Measurements from ENCODE around the gene KDM4C. TPM values are rescaled to one million over a fixed set of nuclear protein-coding genes. Genes with fewer than 3 reads are reported as not detected.
A peak's percentile ranks its signal among the peaks of the same experiment; 100 is the strongest.

The KDM4C gene
- total and polyA plus RNA-seq, 2 of the 13 experiments (the other 11 are each of a cell fraction or from before 2014, with no cell fraction given) = 19.4 to 23.6 TPM

DNA sequence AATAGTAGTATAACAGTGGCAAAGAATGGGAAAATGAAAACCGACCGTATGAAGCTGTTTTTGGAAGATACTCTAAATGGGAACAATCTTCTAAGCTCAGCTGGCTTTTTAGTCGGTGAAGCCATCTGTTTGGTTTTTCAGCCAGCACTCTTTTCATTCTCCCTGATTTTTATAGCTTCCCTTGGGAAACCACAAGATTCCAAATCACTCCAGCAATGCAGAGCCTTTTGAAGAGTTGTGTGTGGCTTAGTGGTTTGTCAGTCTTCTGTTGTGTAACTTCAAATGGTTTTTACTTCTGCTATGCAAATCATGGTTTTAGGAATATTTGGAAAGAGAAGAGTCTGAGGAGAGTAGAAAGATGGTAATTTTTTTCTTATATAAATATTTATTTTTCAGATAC is 180.7 kb downstream of the KDM4C start:
- BruUV-seq (replicated peaks) = no TSS peak
- H3K9me3 ChIP-seq (ENCODE audit: low read length) = no peaks in the 10 kb centered on the region
- WGBS (ENCODE audit: low lambda C conversion rate) = 81% methylated on average over 3 of the region's 3 CpGs
- no peak overlapping the region for H3K9ac ChIP-seq (ENCODE audit: insufficient read depth, low read depth, low read length)
- CTCF ChIA-PET (ENCODE audit: low intra/inter-chr PET ratio, low total read pairs) = no interaction called here
- H3K36me3 ChIP-seq (replicated peaks in 1 of 2; ENCODE audit: control insufficient read depth in 1 of 2, insufficient read depth in 2 of 2, low read length in 2 of 2) = 0 out of 5 replicates have a peak, but pooled peaks cover 0 to 3% of the 10 kb centered on the region in 2 experiments
- POLR2A ChIA-PET = no interaction called here
- no peak overlapping the region for H3K4me2 ChIP-seq (ENCODE audit: low read depth, low read length)
- FAIRE-seq (no peak), DNase-seq (ENCODE audit: low spot score) (peak; percentile 36), ATAC-seq (no peak)
- in situ Hi-C loops (cut with HindIII; ENCODE audit: extremely low pct_ligation_motif_present, low pct_unique_long_range_greater_than_20kb) = no loop called here
- H3K4me3 ChIP-seq (replicated peaks in 1 of 3; ENCODE audit: insufficient read depth in 1 of 3, low read depth in 2 of 3, low read length in 3 of 3) = no peak overlapping the region
- H2AFZ ChIP-seq (ENCODE audit: low read length) = no peak overlapping the region
- H4K20me1 ChIP-seq (ENCODE audit: insufficient read depth, low read length) = no peaks in the 10 kb centered on the region
- intact Hi-C loops (cut with micrococcal nuclease; ENCODE audit: unreplicated experiment) = no loop called here
- H3K27ac ChIP-seq (ENCODE audit: extremely low read length, insufficient read depth, low read length) = no peak overlapping the region
- peaks cover 1% of the 10 kb centered on the region for H3K79me2 ChIP-seq (ENCODE audit: insufficient read depth, low read length)
- TF ChIP-seq NFE2 (CRISPR knock-in tag; IDR thresholded peaks at IDR 0.05) (no peak), ZFP37 (CRISPR knock-in tag; IDR thresholded peaks at IDR 0.05; ENCODE audit: borderline replicate concordance) (no peak), HMGXB4 (CRISPR knock-in tag; IDR thresholded peaks at IDR 0.05; ENCODE audit: borderline replicate concordance in 1 of 2, low read depth in 1 of 2) (no peak), PCBP2 (optimal IDR thresholded peaks at IDR 0.05; ENCODE audit: low read depth, low read length, poor library complexity, severe bottlenecking) (no peak), CC2D1A (CRISPR knock-in tag; IDR thresholded peaks at IDR 0.05) (no peak)
- TF ChIP-seq, protein P1, sequence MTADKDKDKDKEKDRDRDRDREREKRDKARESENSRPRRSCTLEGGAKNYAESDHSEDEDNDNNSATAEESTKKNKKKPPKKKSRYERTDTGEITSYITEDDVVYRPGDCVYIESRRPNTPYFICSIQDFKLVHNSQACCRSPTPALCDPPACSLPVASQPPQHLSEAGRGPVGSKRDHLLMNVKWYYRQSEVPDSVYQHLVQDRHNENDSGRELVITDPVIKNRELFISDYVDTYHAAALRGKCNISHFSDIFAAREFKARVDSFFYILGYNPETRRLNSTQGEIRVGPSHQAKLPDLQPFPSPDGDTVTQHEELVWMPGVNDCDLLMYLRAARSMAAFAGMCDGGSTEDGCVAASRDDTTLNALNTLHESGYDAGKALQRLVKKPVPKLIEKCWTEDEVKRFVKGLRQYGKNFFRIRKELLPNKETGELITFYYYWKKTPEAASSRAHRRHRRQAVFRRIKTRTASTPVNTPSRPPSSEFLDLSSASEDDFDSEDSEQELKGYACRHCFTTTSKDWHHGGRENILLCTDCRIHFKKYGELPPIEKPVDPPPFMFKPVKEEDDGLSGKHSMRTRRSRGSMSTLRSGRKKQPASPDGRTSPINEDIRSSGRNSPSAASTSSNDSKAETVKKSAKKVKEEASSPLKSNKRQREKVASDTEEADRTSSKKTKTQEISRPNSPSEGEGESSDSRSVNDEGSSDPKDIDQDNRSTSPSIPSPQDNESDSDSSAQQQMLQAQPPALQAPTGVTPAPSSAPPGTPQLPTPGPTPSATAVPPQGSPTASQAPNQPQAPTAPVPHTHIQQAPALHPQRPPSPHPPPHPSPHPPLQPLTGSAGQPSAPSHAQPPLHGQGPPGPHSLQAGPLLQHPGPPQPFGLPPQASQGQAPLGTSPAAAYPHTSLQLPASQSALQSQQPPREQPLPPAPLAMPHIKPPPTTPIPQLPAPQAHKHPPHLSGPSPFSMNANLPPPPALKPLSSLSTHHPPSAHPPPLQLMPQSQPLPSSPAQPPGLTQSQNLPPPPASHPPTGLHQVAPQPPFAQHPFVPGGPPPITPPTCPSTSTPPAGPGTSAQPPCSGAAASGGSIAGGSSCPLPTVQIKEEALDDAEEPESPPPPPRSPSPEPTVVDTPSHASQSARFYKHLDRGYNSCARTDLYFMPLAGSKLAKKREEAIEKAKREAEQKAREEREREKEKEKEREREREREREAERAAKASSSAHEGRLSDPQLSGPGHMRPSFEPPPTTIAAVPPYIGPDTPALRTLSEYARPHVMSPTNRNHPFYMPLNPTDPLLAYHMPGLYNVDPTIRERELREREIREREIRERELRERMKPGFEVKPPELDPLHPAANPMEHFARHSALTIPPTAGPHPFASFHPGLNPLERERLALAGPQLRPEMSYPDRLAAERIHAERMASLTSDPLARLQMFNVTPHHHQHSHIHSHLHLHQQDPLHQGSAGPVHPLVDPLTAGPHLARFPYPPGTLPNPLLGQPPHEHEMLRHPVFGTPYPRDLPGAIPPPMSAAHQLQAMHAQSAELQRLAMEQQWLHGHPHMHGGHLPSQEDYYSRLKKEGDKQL (CRISPR knock-in tag; IDR thresholded peaks at IDR 0.05; ENCODE audit: low read depth) = no peak
- TF ChIP-seq, protein P2, sequence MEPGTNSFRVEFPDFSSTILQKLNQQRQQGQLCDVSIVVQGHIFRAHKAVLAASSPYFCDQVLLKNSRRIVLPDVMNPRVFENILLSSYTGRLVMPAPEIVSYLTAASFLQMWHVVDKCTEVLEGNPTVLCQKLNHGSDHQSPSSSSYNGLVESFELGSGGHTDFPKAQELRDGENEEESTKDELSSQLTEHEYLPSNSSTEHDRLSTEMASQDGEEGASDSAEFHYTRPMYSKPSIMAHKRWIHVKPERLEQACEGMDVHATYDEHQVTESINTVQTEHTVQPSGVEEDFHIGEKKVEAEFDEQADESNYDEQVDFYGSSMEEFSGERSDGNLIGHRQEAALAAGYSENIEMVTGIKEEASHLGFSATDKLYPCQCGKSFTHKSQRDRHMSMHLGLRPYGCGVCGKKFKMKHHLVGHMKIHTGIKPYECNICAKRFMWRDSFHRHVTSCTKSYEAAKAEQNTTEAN (CRISPR knock-in tag; conservative IDR thresholded peaks at IDR 0.05) = no peak
- peaks cover 11% of the 10 kb centered on the region for H3K4me1 ChIP-seq (ENCODE audit: insufficient read depth, low read length)
- H3K27me3 ChIP-seq (ENCODE audit: control insufficient read depth in 1 of 2, insufficient read depth in 2 of 2, low read length in 2 of 2) = no peaks in the 10 kb centered on the region
